ENCODE results near the gene OR6V1. TPM values are rescaled to one million over a fixed set of nuclear protein-coding genes. Genes with fewer than 3 reads are reported as not detected.

Gene OR6V1
- total and polyA plus RNA-seq, 4 donors = not detected

GRCh38 chr7:143025371-143025770, 26.8 kb upstream of the OR6V1 start:
- no peak overlapping the region for H3K4me3 ChIP-seq
- no peaks in the 10 kb centered on the region for H3K4me1 ChIP-seq (ENCODE audit: control insufficient read depth in 5 of 5, insufficient read depth in 5 of 5, low read length in 5 of 5)
- DNase-seq (no peak), ATAC-seq (ENCODE audit: insufficient read depth, low FRiP score) (no peak)
- H3K9ac ChIP-seq (ENCODE audit: insufficient read depth in 1 of 2, low read length in 2 of 2) = no peak overlapping the region
- WGBS, 2 donors = 67 to 74% methylated on average over 2 of the region's 2 CpGs
- H3K27me3 ChIP-seq (ENCODE audit: control insufficient read depth in 3 of 3, insufficient read depth in 3 of 3, low read length in 2 of 3) = peaks cover 0 to 3% (median 0%) of the 10 kb centered on the region in 3 donors
- H3K36me3 ChIP-seq (ENCODE audit: control insufficient read depth in 4 of 4, insufficient read depth in 4 of 4, low read length in 4 of 4) = no peaks in the 10 kb centered on the region
- no peak for TF ChIP-seq CTCF (IDR thresholded peaks at IDR 0.05; ENCODE audit: control extremely low read depth, extremely low read depth)
- no peak overlapping the region for H3K27ac ChIP-seq (ENCODE audit: low read depth in 1 of 2, low read length in 1 of 2)
- no peaks in the 10 kb centered on the region for H3K9me3 ChIP-seq (ENCODE audit: control insufficient read depth in 4 of 4, insufficient read depth in 3 of 4, low read length in 3 of 4)

- H3K36me3 ChIP-seq (ENCODE audit: control insufficient read depth in 4 of 4, insufficient read depth in 4 of 4, low read length in 4 of 4) = no peaks in the 10 kb centered on the region
- peaks cover 0 to under 1% (median 0%) of the 10 kb centered on the region in 4 donors for H3K9me3 ChIP-seq (ENCODE audit: control insufficient read depth in 4 of 4, insufficient read depth in 3 of 4, low read length in 3 of 4)
- no peak for ATAC-seq (ENCODE audit: insufficient read depth, low FRiP score)
- DNase-seq = no peak
- H3K27me3 ChIP-seq (ENCODE audit: control insufficient read depth in 3 of 3, insufficient read depth in 3 of 3, low read length in 2 of 3) = peaks cover 0 to 3% (median 0%) of the 10 kb centered on the region in 3 donors
- H3K4me1 ChIP-seq (ENCODE audit: control insufficient read depth in 5 of 5, insufficient read depth in 5 of 5, low read length in 5 of 5) = no peaks in the 10 kb centered on the region
- WGBS, 2 donors = 73 to 92% methylated on average over 1 of the region's 1 CpG
- H3K9ac ChIP-seq (ENCODE audit: insufficient read depth in 1 of 2, low read length in 2 of 2) = no peak within 1 kb of the TSS
- H3K4me3 ChIP-seq = no peak within 1 kb of the TSS
- H3K27ac ChIP-seq (ENCODE audit: low read depth in 1 of 2, low read length in 1 of 2) = no peak within 1 kb of the TSS
- no peak for TF ChIP-seq CTCF (IDR thresholded peaks at IDR 0.05; ENCODE audit: control extremely low read depth, extremely low read depth)
These were observed 25.1 kb upstream of the OR6V1 start, which contains the start of gene OR9A2 for GRCh38 chr7:143027032-143027431. OR9A2 (minus strand) TSS chr7:143027132; CDS start chr7:143027132, 0 bp downstream.

GRCh38 chr7:143027683-143028082, 24.5 kb upstream of the OR6V1 start:
- Histone ChIP-seq H3K4me3 (no peak overlapping the region), H3K27me3 (ENCODE audit: control insufficient read depth in 3 of 3, insufficient read depth in 3 of 3, low read length in 2 of 3) (peaks cover 0 to 3% (median 0%) of the 10 kb centered on the region in 3 donors), H3K9ac (ENCODE audit: insufficient read depth in 1 of 2, low read length in 2 of 2) (no peak overlapping the region), H3K36me3 (ENCODE audit: control insufficient read depth in 4 of 4, insufficient read depth in 4 of 4, low read length in 4 of 4) (no peaks in the 10 kb centered on the region), H3K27ac (ENCODE audit: low read depth in 1 of 2, low read length in 1 of 2) (no peak overlapping the region), H3K9me3 (ENCODE audit: control insufficient read depth in 4 of 4, insufficient read depth in 3 of 4, low read length in 3 of 4) (peaks cover 0 to 2% (median 0%) of the 10 kb centered on the region in 4 donors), H3K4me1 (ENCODE audit: control insufficient read depth in 5 of 5, insufficient read depth in 5 of 5, low read length in 5 of 5) (no peaks in the 10 kb centered on the region)
- 86 to 95% methylated on average over 2 of the region's 2 CpGs for WGBS, 2 donors
- ATAC-seq (ENCODE audit: insufficient read depth, low FRiP score) (no peak), DNase-seq (no peak)
- no peak for TF ChIP-seq CTCF (IDR thresholded peaks at IDR 0.05; ENCODE audit: control extremely low read depth, extremely low read depth)

GRCh38 chr7:143038635-143039034, 13.5 kb upstream of the OR6V1 start:
- ATAC-seq (ENCODE audit: insufficient read depth, low FRiP score) = no peak
- no peak for DNase-seq
- no peaks in the 10 kb centered on the region for H3K4me1 ChIP-seq (ENCODE audit: control insufficient read depth in 5 of 5, insufficient read depth in 5 of 5, low read length in 5 of 5)
- H3K36me3 ChIP-seq (ENCODE audit: control insufficient read depth in 4 of 4, insufficient read depth in 4 of 4, low read length in 4 of 4) = no peaks in the 10 kb centered on the region
- WGBS, 2 donors = 84 to 93% methylated on average over 5 of the region's 5 CpGs
- TF ChIP-seq CTCF (IDR thresholded peaks at IDR 0.05; ENCODE audit: control extremely low read depth, extremely low read depth) = no peak
- no peak overlapping the region for H3K27ac ChIP-seq (ENCODE audit: low read depth in 1 of 2, low read length in 1 of 2)
- H3K4me3 ChIP-seq = no peak overlapping the region
- H3K9ac ChIP-seq (ENCODE audit: insufficient read depth in 1 of 2, low read length in 2 of 2) = no peak overlapping the region
- peaks cover 0 to 28% (median 0%) of the 10 kb centered on the region in 3 donors for H3K27me3 ChIP-seq (ENCODE audit: control insufficient read depth in 3 of 3, insufficient read depth in 3 of 3, low read length in 2 of 3)
- no peaks in the 10 kb centered on the region for H3K9me3 ChIP-seq (ENCODE audit: control insufficient read depth in 4 of 4, insufficient read depth in 3 of 4, low read length in 3 of 4)
